ENCODE results near the gene SMARCA2.

DNA sequence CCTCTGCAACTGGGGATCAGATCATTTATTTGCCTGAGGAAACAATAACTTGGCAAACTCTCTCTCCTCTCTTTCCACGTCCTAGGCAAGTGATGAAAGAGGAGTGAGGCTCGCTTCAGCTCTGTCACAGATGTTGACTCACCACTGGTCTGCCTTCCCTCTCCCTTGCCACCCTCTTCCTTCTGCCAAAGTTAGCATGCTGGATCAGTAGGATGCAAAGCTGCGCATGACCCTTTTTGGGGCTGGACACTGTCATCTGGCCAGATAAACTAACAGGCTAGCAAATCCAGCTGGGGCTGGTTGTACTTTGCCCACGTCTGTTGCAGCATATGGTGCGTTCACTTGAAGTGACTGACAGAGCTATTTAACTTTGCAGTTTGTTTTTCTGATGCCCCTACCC lies 36.2 kb upstream of the SMARCA2 start:
- TF ChIP-seq POLR2A (IDR thresholded peaks at IDR 0.05; ENCODE audit: low read length) (no peak), GATA1 (IDR thresholded peaks at IDR 0.05; ENCODE audit: low read depth, low read length) (no peak)

Measured in erythroblast (primary cell).